SK-N-SH treated with all-trans-retinoic acid at 6 μM for 48 hours (cell line): ENCODE measurements around the gene CAMSAP3.

ENCODE experiments used
- OSR1 ChIP-seq: fragments of 250-450 bp; sonication (Bioruptor Pico); IDR thresholded peaks from 2 replicates; pipeline ENCODE4 v1.8.0; 2022; ENCODE audit warnings: moderate library complexity, mild to moderate bottlenecking, inconsistent platforms
- ZFP30 ChIP-seq: fragments of 450-650 bp; formaldehyde crosslinking; IDR thresholded peaks from 2 replicates; pipeline ENCODE4 v1.5.0; 2022; ENCODE audit warnings: mild to moderate bottlenecking, moderate library complexity

- TF ChIP-seq ZFP30 (CRISPR knock-in tag) (no peak), OSR1 (CRISPR knock-in tag) (no peak)
These were observed 40.6 kb downstream of the CAMSAP3 start for GRCh38 chr19:7636317-7636690.
